GM19240 (cell line): ENCODE data around the gene GRIK3.

ENCODE experiments used
- DNase-seq: peaks from one replicate; pipeline ENCODE4 v3.0.0; 2011; ENCODE audit warnings: low spot score; ENCODE audit not compliant: insufficient read length

Gene GRIK3

DNA sequence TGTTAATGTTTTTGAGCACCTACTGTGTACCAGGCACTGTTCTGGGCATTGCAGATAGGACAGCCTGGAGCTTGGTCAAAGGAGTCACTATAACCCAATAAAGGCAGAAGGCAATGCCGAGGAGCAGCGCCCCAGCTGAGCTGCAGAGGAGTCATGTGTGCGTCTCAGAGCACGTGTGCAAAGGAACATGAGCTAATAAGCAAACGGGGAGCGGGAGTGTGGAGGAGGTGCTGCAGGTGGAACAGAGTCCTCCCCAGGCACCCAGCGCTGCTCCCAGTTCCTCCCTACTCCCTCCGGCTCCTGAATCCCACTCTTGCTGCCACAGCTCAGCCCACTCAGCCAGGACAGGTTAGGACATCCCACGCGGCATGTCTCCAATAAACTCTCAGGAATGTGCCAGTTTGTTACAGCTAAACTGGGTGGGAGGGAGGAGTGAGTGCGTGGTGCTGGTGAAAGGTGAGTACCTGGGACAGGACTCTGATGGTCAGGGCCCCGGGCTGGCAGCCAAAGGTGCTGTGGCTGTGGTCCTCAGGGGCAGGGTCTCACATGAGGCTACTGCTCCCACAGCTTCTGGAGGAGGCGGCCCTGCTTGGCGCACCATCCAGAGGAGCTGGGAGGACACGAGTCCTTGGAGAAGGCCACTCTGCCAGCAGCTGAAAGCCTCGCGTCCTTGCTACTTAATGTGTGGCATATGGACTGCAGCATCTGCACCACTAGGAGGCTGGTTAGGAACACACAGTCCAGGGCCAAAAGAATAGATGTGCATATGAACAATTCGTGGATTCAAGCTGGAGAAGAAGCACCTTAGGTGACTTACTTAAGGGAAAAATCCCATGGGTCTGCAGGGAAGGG, 52.3 kb downstream of the GRIK3 start:
- no peak for DNase-seq

DNA sequence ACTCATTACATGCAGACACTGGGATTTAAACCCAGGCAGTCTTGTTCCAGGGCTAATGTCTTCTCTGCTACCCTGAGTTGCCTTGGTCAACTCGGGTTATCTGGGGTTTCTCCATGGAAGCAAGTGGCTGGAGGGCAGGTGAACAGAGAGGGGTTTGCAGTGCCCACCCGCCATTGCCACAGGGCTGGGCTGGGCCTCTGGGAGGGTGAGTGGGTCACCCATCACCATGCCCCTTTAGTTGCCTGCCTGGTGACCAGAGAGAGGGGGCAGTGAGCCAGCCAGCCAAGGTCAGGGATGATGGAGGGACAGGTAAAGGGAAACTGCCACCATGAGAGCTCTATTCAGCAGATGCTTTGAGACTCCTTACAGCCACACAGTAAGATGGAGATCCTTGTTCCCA, 53.2 kb downstream of the GRIK3 start:
- no peak for DNase-seq

GRCh38 chr1:36977731-36978406, 56.4 kb downstream of the GRIK3 start:
- no peak for DNase-seq

DNA sequence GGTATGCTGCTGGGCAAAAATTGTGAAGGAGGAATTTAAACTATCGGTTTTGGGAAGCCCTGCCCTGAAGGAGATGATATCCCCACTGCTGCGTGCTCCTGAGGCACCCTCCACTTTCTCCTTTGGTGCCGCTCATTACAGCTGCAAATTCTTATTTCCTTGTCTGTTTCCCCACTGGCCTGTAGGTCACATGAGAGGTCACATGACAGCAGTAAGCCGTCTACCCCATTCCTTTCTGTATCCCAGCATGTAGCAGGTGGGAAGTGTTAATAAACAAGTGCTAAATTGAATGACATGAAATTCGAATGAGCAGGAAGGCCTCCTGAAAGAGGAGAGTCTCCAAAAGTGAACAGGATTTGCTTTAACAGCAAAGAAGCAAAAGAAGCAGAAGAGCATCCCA, 58.7 kb downstream of the GRIK3 start:
- DNase-seq: no peak

DNA sequence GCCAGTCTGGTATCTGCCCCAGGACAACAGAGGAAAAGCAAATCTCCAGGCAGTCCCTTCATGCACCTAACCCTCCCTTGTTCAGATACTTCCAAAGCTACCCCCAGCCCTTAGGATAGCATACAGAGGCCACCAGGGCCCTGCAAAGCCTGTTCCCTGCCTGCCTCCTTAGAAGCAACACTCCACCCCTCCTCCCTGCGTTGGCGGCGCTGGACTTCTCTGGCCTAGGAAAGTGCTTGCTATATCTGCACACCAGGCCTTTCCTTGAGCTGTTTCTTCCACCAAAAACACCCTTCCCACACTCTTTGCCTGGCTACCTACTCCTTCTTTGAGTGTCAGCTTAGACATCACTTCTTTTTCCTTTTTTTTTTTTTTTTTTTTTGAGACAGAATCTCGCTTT, 61.3 kb downstream of the GRIK3 start:
- DNase-seq: no peak

GRCh38 chr1:36971852-36972618, 62.3 kb downstream of the GRIK3 start:
- DNase-seq: no peak

GRCh38 chr1:36968730-36969129, 65.6 kb downstream of the GRIK3 start:
- no peak for DNase-seq

GRCh38 chr1:36966242-36966641, 68.1 kb downstream of the GRIK3 start:
- no peak for DNase-seq

DNA sequence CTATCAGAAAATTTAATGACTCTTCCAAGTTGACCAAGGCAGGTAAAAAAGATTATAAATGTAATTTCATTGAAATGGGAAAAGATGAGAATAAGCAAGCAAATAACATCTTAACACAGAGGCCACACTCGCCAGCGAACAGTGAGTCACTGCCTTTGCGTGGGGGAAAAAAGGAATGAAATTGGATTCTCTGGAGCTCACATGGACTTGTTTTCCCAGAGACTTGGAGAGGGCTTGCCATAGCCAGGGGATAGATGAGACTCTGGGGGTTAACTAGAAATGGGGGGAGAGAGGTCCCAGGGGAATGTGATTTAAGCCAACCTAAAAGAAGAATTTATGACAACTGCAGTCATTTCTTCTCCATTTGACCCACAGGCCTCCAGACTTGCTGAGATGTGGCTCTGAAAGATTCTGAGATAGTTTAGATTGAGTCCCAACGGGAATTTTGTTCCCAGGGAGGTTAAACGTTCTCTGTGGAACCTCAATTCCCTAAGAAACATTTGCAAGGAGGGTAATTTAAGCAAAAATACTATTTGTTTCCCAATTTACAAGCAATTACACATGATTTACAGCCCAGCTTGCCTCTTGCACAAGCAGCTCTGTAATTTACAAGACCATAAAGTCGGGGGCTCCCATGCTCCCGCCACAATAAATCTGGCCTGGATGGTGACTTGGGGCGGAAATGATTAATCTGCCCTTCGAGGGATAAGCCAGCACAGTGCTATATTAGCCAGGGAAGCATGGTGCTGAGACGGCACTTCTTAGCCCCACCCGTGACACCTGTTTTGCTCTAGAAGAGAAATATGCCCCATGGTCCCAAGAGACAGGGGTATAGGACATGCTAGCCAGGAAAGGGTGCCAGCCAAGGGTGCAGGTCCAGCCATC, 68.8 kb downstream of the GRIK3 start:
- DNase-seq: no peak

- no peak for DNase-seq
Observed at GRCh38 chr1:36964830-36965229, 69.5 kb downstream of the GRIK3 start.

- DNase-seq: no peak
Observed at GRCh38 chr1:36963006-36963405, 71.3 kb downstream of the GRIK3 start.

DNA sequence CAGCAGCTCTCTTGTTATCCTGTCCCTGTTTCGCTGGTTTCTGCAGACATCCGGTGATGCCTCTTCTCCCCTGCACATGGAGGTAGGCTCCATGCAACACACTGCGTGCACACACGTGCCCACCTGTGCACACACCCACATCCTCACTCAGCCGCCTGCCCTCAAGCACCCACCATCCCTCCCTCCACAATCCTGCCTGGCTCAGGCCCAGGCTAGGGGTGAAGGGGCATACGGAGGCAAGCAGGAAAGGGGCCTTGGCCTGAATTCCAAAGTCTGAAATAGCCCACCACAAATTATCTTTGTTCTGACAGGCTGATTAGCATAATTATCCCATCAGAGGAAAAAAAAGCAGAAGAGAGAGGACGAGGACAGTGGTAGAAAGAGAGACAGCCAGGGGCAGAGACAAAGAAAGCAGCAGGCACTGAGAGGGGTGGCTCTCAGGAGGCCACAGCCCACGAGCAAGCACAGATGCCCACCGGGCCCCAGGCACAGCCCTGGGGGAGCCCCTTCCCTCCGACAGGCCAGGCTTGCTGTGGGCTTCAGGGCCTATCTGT, 73.2 kb downstream of the GRIK3 start:
- no peak for DNase-seq

GRCh38 chr1:36956570-36956969, 77.7 kb downstream of the GRIK3 start:
- DNase-seq: no peak

DNA sequence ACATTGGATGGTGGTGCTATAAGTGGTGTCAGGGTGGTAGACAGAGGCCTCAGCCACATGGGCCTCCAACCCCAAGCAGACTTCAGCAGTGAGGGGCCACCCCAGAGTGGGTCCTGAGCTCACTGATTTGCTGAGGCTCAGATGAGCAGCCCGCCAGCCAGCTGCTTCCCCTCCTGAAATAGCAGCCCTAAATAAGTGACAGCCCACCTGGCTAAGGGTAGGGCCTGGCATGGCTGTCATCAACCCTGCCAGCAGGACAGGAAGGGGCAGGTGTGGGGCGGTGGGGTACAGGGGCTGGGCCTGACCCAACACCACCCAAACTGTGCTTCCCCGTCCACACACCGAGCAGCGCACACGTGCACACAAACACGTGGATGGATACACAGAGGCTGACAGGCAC, 79.3 kb downstream of the GRIK3 start:
- no peak for DNase-seq

GRCh38 chr1:36953061-36953460, 81.3 kb downstream of the GRIK3 start:
- no peak for DNase-seq

DNA sequence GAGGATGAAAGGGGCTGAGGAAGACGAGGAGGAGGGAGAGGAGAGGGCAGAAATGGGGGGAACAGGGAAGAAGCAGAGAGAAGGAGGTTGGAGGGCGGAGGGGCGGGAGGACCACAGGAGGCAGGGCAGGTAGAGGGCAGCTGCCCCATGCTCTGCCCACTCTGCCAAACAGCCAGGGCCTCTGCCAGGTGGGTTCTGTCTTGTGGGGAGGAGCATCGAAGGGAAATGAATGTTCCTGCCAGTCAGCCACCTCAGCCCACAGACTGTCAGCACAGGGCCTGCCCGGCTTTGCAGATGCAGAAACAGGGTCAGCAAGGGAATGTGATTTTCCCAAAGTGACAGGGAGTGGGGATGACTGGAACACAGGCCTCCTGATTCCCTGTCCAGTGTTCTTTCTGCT, 82.6 kb downstream of the GRIK3 start:
- no peak for DNase-seq

DNA sequence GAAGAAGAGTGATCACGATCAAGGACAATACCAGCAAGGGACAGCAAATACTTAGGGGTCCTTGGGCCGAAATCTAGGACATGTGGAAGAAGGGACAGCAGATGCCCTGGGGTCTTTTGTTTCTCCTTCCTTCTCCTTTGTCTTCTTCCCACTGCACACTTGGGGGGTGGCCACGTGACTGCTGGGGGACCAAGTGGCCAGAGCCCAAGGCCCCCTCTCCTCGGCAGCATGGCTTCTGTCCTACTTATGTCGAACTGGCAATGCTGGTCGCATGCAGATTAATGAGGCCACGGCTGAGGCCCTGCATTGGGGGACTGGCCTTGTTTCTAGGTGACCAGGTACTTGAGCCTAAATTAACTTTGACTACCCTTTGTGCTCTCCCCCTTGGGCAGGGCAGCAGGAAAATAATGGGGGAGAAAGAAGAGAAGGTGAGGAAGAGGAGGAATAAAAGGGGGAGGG, 83.0 kb downstream of the GRIK3 start:
- no peak for DNase-seq

GRCh38 chr1:36950604-36951291, 83.6 kb downstream of the GRIK3 start:
- no peak for DNase-seq

DNA sequence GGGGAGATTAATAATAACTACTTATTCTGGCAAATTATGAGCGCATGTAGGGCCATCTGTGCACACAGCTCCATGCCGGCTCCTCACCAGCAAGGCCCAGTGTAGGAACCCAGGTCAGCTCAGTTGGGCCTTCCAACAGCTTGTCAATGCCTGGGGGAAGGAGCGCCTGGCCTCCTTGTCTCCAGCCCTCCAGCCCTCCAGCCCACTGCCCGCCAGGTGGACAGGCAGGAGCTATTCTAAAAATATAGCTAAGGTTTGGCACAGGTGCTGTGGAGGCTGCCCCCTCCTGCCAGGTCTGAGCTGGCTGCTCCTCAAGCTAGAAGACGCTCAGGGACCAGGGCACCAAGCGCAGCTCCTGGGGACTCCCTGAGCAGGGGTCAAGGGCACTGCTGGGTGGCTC, 85.7 kb downstream of the GRIK3 start:
- no peak for DNase-seq

GRCh38 chr1:36948147-36948546, 86.2 kb downstream of the GRIK3 start:
- DNase-seq: no peak
